HEK293T (cell line): Measurements from ENCODE around the gene NOP10.
"Not testable (repeated sequence)": the region's sequence is repeated elsewhere in the genome, so short reads cannot be mapped to it uniquely, and the experiment has no call there.

Experiments
- FOXA1 ChIP-seq: fragments of 450-650 bp; IDR thresholded peaks from 2 replicates; pipeline ENCODE4 v1.6.1; 2016; ENCODE audit warnings: mild to moderate bottlenecking
- FOXK2 ChIP-seq: fragments of 450-650 bp; IDR thresholded peaks from 2 replicates; pipeline ENCODE4 v1.6.1; 2016; ENCODE audit warnings: mild to moderate bottlenecking
- HDGF ChIP-seq: fragments of 450-650 bp; IDR thresholded peaks from 2 replicates; pipeline ENCODE4 v1.6.1; 2017; ENCODE audit warnings: antibody characterized with exemption, borderline replicate concordance
- SP1 ChIP-seq: fragments of 450-650 bp; IDR thresholded peaks from 2 replicates; pipeline ENCODE4 v1.6.1; 2017

- TF ChIP-seq FOXK2, FOXA1, SP1, HDGF: not testable (repeated sequence)
These were observed 10.1 kb upstream of the NOP10 start for GRCh38 chr15:34352996-34353395.
